ENCODE measurements around the gene PITPNC1.

GRCh38 chr17:67615736-67616135 is 238.7 kb downstream of the PITPNC1 start:
- no peak for TF ChIP-seq CTCF (conservative IDR thresholded peaks at IDR 0.05 in 1 of 2, IDR thresholded peaks at IDR 0.05 in 1 of 2; ENCODE audit: low read depth in 1 of 2, low read length in 2 of 2)
- TF ChIP-seq EZH2 (IDR thresholded peaks at IDR 0.05; ENCODE audit: low read length, missing control alignments): no peak

Data from fibroblast of lung (primary cell).